ENCODE data around the gene ZMYND8. TPM values are rescaled to one million over a fixed set of nuclear protein-coding genes. Genes with fewer than 3 reads are reported as not detected.
A peak's percentile ranks its signal among the peaks of the same experiment; 100 is the strongest.

ZMYND8 gene
- total RNA-seq, 6 experiments from 2014 or later, result 27.8 to 38.3 (median 34.8) TPM

- Mint-ChIP-seq H3K4me3 (peak overlapping the region; percentile 32; the same call in 1 of the 2 replicates), H3K9me3 (no peaks in the 10 kb centered on the region), H3K4me1 (ENCODE audit: low read depth) (peaks cover 26% of the 10 kb centered on the region), H3K27ac (peak overlapping the region; percentile 82), H3K36me3 (ENCODE audit: low read depth) (peaks cover 6% of the 10 kb centered on the region; the same call in 1 of the 2 replicates), H3K27me3 (ENCODE audit: insufficient read depth) (peaks cover 5% of the 10 kb centered on the region)
- peak; percentile 82 for DNase-seq
- TF ChIP-seq CTCF (IDR thresholded peaks at IDR 0.05), result no peak
These were observed 152.3 kb downstream of the ZMYND8 start for GRCh38 chr20:47204008-47204849.

DNA sequence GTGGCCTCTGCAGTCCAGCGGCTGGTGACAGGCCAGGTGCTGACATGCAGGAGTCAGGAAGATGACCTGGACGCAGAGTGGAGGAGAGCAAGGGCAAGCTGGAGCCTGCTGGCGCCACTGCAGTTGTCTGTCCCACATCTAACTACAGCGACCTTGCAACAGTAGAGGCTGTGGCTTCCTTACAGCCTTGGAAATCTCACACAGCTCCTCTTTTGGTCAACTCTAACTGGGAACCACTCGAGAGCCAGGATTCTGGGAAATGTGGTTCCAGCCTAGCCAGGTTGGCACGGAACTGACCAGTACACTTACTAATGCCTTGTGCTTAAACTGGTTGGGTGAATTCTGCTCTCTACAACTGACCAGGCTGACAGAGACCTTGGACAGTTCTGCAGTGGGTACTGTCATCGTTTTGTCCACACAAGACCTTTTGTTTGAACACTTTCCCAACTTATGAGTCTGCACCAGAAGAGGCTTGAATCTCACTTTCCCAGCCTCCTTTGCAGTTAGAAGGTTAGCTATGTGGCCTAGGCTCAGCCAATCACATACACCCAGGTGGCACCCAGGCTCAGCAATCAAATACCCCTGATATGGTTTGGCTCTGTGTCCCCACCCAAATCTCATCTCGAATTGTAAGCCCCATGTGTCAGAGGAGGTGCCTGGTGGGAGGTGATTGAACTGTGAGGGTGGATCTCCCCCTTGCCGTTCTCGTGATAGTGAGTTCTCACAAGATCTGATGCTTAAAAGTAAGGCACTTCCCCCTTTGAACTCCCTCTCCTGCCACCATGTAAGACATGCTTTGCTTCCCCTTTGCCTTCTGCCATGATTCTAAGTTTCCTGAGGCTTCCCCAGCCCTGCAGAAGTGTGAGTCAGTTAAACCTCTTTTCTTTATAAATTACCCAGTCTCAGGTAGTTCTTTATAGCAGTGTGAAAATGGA lies 153.5 kb downstream of the ZMYND8 start:
- H3K9me3 Mint-ChIP-seq, result no peaks in the 10 kb centered on the region
- peaks cover 30% of the 10 kb centered on the region for H3K4me1 Mint-ChIP-seq (ENCODE audit: low read depth)
- no peak for TF ChIP-seq CTCF (IDR thresholded peaks at IDR 0.05)
- DNase-seq, result no peak
- peaks cover 6% of the 10 kb centered on the region; the same call in 1 of the 2 replicates for H3K36me3 Mint-ChIP-seq (ENCODE audit: low read depth)
- no peak overlapping the region for H3K27ac Mint-ChIP-seq
- H3K27me3 Mint-ChIP-seq (ENCODE audit: insufficient read depth), result peaks cover 5% of the 10 kb centered on the region
- H3K4me3 Mint-ChIP-seq, result no peak overlapping the region

- Mint-ChIP-seq H3K9me3 (no peaks in the 10 kb centered on the region), H3K36me3 (ENCODE audit: low read depth) (no peaks in the 10 kb centered on the region), H3K27me3 (ENCODE audit: insufficient read depth) (peaks cover 3% of the 10 kb centered on the region), H3K4me1 (ENCODE audit: low read depth) (peaks cover 34% of the 10 kb centered on the region), H3K4me3 (no peak overlapping the region), H3K27ac (no peak overlapping the region)
- TF ChIP-seq CTCF (IDR thresholded peaks at IDR 0.05), result no peak
- no peak for DNase-seq
These were observed 155.3 kb downstream of the ZMYND8 start for GRCh38 chr20:47201074-47201730.

DNA sequence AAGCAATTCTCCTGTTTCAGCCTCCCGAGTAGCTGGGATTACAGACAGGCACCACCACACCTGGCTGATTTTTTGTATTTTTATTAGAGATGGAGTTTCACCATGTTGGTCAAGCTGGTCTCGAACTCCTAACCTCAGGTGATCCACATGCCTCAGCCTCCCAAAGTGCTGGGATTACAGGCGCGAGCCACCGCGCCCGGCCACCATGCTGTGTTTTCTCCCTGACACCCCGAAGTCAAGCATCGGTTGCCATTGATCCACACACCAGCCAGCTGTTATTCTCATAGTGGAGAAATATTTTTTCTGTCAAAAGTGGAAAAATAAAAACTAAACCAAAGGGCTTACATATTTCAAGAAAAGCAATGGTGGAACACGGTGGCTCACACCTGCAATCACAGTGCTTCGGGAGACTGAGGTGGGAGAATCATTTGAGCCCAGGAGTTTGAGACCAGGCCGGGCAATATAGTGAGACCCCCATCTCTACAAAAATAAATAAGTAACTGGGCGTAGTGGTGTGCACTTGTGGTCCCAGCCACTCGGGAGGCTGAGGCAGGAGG lies 157.4 kb downstream of the ZMYND8 start:
- no peak overlapping the region for H3K4me3 Mint-ChIP-seq
- DNase-seq, result no peak
- no peaks in the 10 kb centered on the region for H3K36me3 Mint-ChIP-seq (ENCODE audit: low read depth)
- no peaks in the 10 kb centered on the region for H3K9me3 Mint-ChIP-seq
- peaks cover 24% of the 10 kb centered on the region for H3K4me1 Mint-ChIP-seq (ENCODE audit: low read depth)
- TF ChIP-seq CTCF (IDR thresholded peaks at IDR 0.05), result no peak
- no peaks in the 10 kb centered on the region; the same call in 1 of the 2 replicates for H3K27me3 Mint-ChIP-seq (ENCODE audit: insufficient read depth)
- no peak overlapping the region for H3K27ac Mint-ChIP-seq

DNA sequence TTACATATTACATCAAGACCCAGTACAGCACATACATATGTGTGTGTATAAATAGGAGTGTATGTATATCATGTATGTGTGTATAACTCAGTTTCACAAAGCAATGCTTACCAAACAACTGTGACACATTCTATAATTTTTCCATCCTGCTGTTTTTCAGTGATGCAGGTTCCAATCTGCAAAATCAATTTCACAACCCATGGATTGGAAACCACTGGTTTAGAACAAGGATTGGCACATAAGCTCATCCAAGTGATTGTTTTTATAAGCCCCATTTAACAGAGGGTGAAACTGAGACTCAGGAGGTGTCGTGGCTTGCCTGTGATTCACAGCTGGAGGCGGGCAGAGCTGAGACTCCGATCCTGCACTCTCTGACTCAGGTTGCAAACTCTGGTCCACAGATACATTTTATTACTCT lies 158.2 kb downstream of the ZMYND8 start:
- Mint-ChIP-seq H3K27ac (no peak overlapping the region), H3K36me3 (ENCODE audit: low read depth) (no peaks in the 10 kb centered on the region), H3K9me3 (no peaks in the 10 kb centered on the region), H3K4me1 (ENCODE audit: low read depth) (peaks cover 22% of the 10 kb centered on the region), H3K27me3 (ENCODE audit: insufficient read depth) (no peaks in the 10 kb centered on the region), H3K4me3 (no peak overlapping the region)
- DNase-seq, result peak; percentile 8
- TF ChIP-seq CTCF (IDR thresholded peaks at IDR 0.05), result no peak
